ENCODE data around the gene C22orf23. TPM values are rescaled to one million over a fixed set of nuclear protein-coding genes. Genes with fewer than 3 reads are reported as not detected.

C22orf23 gene
- total and polyA plus RNA-seq, 2 of the 13 experiments (the other 11 are each of a cell fraction or from before 2014, with no cell fraction given) = 0.21 to 0.24 TPM

DNA sequence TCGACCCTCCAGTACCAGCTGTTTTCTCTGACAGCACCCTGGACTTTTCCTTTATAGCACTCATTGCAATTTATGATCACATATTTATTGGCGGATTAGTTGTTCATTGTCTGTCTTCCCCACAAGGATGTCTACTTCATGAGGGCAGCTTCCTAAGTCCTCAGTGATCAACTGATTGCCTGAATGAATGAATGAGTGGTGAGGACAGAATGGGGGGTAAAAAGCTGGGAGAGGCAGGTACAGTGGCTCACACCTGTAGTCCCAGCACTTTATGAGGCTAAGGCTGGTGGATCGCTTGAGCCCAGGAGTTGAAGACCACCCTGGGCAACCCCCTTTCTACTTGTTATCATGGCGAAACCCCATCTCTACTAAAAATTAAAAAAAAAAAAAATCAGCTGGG, 42.1 kb upstream of the C22orf23 start (continued):
- TF ChIP-seq PRPF4 (IDR thresholded peaks at IDR 0.05; ENCODE audit: low read depth, low read length, poor library complexity, severe bottlenecking) = no peak
- no peak for TF ChIP-seq ZNF230 (CRISPR knock-in tag; IDR thresholded peaks at IDR 0.05)
- TF ChIP-seq MED13 (CRISPR knock-in tag; IDR thresholded peaks at IDR 0.05) = no peak
- TF ChIP-seq SUZ12 (IDR thresholded peaks at IDR 0.05; ENCODE audit: low read depth, low read length) = no peak
- no peak for TF ChIP-seq SIX1 (CRISPR knock-in tag; IDR thresholded peaks at IDR 0.05; ENCODE audit: borderline replicate concordance)
- TF ChIP-seq, protein P1, sequence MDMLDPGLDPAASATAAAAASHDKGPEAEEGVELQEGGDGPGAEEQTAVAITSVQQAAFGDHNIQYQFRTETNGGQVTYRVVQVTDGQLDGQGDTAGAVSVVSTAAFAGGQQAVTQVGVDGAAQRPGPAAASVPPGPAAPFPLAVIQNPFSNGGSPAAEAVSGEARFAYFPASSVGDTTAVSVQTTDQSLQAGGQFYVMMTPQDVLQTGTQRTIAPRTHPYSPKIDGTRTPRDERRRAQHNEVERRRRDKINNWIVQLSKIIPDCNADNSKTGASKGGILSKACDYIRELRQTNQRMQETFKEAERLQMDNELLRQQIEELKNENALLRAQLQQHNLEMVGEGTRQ (IDR thresholded peaks at IDR 0.05; ENCODE audit: low read depth, low read length) = no peak
- TF ChIP-seq, protein P1 (CRISPR knock-in tag; IDR thresholded peaks at IDR 0.05; ENCODE audit: borderline replicate concordance) = no peak
- TF ChIP-seq MZF1 (CRISPR knock-in tag; IDR thresholded peaks at IDR 0.05; ENCODE audit: borderline replicate concordance) = no peak
- TF ChIP-seq, protein P2, sequence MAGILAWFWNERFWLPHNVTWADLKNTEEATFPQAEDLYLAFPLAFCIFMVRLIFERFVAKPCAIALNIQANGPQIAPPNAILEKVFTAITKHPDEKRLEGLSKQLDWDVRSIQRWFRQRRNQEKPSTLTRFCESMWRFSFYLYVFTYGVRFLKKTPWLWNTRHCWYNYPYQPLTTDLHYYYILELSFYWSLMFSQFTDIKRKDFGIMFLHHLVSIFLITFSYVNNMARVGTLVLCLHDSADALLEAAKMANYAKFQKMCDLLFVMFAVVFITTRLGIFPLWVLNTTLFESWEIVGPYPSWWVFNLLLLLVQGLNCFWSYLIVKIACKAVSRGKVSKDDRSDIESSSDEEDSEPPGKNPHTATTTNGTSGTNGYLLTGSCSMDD (CRISPR knock-in tag; IDR thresholded peaks at IDR 0.05) = no peak
- TF ChIP-seq, protein P3, sequence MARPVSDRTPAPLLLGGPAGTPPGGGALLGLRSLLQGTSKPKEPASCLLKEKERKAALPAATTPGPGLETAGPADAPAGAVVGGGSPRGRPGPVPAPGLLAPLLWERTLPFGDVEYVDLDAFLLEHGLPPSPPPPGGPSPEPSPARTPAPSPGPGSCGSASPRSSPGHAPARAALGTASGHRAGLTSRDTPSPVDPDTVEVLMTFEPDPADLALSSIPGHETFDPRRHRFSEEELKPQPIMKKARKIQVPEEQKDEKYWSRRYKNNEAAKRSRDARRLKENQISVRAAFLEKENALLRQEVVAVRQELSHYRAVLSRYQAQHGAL (CRISPR knock-in tag; IDR thresholded peaks at IDR 0.05; ENCODE audit: not compliant biosample characterization) = no peak

DNA sequence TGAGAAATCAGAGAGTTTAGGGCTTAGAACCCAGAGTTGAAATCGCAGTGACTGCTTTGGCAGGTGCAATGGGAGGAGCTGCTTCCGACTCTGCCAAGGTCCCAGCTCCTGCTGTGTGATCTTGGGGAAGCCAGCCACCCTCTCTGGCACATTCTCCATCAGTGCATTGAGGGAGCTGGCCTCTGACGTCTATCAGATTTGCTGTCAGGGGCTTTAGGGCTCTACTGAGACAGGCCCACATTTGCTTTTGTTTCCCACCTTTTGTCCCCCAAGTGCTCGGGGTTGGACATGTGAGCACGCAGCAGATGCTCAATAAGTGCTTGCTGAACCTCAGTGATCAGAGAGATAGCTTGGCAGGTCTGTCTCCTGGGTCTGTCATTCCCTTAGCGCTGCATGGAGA, 41.6 kb upstream of the C22orf23 start:
- no peak for ATAC-seq
- H3K4me1 ChIP-seq (ENCODE audit: insufficient read depth, low read length) = peaks cover 69% of the 10 kb centered on the region
- in situ Hi-C loops (cut with HindIII; ENCODE audit: extremely low pct_ligation_motif_present, low pct_unique_long_range_greater_than_20kb) (no loop called here), intact Hi-C loops (cut with micrococcal nuclease; ENCODE audit: unreplicated experiment) (no loop called here)
- no TSS peak for BruUV-seq (replicated peaks)
- no peak overlapping the region for H3K9ac ChIP-seq (ENCODE audit: insufficient read depth, low read depth, low read length)
- H2AFZ ChIP-seq (ENCODE audit: low read length) = no peak overlapping the region
- H3K4me3 ChIP-seq (replicated peaks in 1 of 3; ENCODE audit: insufficient read depth in 1 of 3, low read depth in 2 of 3, low read length in 3 of 3) = no peak overlapping the region
- 53% methylated on average over 6 of the region's 6 CpGs for WGBS (ENCODE audit: low lambda C conversion rate)
- TF ChIP-seq, protein P4, sequence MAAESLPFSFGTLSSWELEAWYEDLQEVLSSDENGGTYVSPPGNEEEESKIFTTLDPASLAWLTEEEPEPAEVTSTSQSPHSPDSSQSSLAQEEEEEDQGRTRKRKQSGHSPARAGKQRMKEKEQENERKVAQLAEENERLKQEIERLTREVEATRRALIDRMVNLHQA (CRISPR knock-in tag; IDR thresholded peaks at IDR 0.05) = no peak
- TF ChIP-seq ZNF768 (CRISPR knock-in tag; IDR thresholded peaks at IDR 0.05) = peak; percentile 95
- no peak overlapping the region for H3K4me2 ChIP-seq (ENCODE audit: low read depth, low read length)
- POLR2A ChIA-PET = no interaction called here
- H3K36me3 ChIP-seq (replicated peaks in 1 of 2; ENCODE audit: control insufficient read depth in 1 of 2, insufficient read depth in 2 of 2, low read length in 2 of 2) = no peaks in the 10 kb centered on the region
- H3K27ac ChIP-seq (ENCODE audit: extremely low read length, insufficient read depth, low read length) = no peak overlapping the region
- no peak for DNase-seq (ENCODE audit: low spot score)
- no peak for FAIRE-seq
- no peaks in the 10 kb centered on the region for H4K20me1 ChIP-seq (ENCODE audit: insufficient read depth, low read length)
- H3K27me3 ChIP-seq (ENCODE audit: control insufficient read depth in 1 of 2, insufficient read depth in 2 of 2, low read length in 2 of 2) = peaks cover 0 to 8% of the 10 kb centered on the region in 2 experiments; a peak in 2 of 5 replicates
- no peaks in the 10 kb centered on the region for H3K79me2 ChIP-seq (ENCODE audit: insufficient read depth, low read length)
- CTCF ChIA-PET (ENCODE audit: low intra/inter-chr PET ratio, low total read pairs) = no interaction called here
- no peaks in the 10 kb centered on the region for H3K9me3 ChIP-seq (ENCODE audit: low read length)

All from HepG2 (cell line).